GM21528 (cell line): ENCODE data around the gene C20orf204.

ENCODE experiments used
- ATAC-seq: cut with Tn5 transposase; IDR thresholded peaks from one replicate; pipeline ENCODE4 v1.9.1; 2021; ENCODE audit warnings: mild to moderate bottlenecking, moderate library complexity; ENCODE audit not compliant: unreplicated experiment, low FRiP score

The C20orf204 gene

DNA sequence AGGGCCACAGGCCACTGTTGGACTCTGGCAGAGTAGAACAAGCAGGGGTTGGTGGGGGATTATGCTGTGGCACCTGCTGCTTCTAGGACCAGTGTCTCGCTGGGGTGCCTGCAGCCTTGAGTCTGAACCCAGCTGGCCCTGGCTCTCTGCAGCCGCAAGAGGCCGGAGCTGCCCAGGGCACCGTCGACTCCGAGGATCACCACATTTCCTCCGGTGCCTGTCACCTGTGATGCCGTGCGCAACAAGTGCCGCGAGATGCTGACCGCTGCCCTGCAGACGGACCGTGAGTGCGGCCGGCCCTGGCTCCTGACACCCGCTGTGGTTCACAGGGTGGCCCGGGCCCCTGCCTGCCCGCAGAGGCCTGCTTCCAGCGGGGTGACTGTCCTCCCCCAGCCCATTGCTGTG lies 33.2 kb downstream of the C20orf204 start:
- no peak for ATAC-seq

DNA sequence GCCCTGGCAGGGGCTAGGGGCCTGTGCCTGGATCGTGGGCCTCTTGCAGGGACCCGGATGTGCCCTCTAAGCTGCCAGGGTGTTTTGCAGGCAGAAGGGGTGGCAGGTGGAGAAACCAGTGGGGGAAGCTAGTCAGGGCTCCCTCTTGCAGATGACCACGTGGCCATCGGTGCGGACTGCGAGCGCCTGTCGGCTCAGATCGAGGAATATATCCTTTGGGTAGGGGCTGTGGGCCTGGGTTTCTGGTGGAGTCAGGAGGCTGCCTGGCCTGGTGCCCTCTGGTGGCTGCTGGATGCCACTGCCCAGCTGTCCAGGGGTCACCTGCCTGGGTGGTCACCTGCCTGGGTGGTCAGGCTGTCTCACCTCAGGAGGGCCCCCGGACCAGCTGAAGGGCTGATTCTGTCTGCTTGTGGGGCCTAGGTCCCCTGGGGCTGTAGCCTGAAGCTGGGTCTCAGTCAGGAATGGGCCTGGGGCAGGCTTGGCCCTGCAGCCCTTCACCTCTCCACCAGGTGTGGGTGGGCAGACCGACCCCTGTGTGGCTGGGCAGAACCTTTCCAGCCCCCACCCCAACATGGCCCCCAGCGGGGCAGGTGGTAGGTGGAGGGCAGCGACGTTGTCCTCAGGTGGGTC lies 33.7 kb downstream of the C20orf204 start:
- no peak for ATAC-seq

DNA sequence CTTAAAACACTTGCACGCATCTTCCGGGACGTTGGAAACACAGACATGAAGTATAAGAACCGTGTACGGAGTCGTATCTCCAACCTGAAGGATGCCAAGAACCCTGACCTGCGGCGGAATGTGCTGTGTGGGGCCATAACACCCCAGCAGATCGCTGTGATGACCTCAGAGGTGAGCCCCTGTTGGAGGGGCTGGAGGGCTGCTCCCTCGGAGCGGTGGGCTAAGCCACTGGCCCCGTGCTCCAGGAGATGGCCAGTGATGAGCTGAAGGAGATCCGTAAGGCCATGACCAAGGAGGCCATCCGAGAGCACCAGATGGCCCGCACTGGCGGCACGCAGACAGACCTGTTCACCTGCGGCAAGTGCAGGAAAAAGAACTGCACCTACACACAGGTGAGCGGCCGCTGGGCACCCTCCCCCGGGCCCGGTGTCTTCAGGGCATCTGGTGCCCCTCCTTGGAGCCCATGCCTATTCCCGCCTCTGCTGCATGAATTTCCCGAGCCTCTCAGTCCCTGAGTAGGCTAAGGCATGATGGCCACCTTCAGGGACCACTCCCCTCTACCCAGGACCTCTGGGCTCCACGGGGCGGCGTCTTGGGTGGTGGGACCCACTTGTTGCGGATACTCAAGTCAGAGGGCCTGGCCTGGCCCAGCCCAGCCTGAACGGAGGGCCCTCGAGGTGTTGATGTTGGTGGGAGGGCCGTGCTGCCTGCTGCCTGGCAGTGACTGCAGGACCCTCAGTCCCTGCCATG lies 34.4 kb downstream of the C20orf204 start:
- no peak for ATAC-seq

DNA sequence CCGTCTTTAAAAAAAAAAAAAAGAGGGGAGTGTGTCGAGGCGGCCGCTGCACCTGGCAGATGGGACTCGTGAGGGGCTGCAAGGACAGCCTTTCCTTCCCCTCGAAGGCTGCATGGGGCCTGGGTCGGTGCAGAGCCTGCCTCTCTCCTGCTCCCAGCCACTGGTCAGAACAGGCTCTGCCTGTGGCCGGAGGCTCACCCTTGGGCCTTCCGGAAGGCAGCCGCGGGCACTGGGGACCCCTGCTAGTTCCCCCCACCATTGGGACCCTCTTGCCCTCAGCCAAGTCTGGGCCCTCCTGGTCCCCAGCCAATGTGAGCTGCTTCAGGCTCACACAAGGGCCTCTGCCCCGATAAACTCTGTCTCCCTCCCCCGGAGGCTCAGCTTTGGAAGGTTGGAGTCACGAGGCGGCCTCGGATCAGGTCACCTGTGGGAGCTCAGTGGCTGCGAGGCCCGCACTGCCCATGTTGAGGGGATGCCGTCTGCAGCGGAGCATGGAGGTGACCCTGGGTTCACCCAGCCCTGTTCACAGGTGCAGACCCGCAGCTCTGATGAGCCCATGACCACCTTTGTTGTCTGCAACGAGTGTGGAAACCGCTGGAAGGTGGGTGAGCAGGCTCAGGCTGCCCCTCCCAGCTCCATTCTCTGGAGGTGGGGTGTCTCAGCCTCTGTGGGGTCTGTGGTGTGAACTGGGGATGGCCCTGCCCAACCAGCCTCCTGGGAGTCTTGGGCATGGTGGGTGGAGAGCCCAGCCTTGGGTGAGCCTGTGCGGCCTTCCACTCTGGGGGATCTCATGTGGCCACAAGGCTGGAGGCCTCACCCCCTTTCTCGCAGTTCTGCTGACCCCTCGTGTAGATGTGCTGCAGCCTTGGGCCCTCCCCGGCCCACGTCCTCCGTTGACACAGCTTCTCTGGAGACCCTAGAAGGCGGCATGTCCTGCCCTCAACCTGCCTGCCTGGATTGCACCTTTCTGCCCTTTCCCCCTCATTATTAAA lies 35.7 kb downstream of the C20orf204 start:
- ATAC-seq = no peak

DNA sequence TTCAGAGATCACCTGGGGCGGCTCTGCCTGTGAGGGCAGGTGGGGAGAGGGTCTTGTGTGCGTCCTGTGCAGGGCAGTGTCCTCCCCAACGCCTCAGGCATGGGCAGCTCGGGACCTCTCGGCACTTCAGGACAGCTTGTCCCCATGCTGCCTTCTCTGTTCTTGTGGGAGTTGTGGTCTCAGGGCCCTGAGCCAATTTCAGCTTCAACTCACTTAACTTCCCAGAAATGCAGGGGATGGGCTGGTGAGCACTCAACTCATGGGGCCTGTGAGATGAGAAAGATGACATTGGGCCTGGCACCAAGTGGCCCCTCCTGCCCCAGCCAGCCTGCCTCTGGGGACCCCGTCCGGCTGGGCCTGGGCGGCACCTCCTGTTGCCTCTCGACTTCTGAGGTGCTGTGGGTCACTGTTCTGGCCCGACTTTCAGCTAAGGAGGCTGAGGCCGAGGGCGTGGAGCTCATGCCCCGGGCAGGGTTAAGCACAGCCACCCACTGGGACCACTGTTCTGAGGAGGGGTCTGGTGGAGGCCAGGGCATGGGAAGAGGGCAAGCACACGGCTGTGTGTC lies 36.6 kb downstream of the C20orf204 start:
- ATAC-seq = no peak

DNA sequence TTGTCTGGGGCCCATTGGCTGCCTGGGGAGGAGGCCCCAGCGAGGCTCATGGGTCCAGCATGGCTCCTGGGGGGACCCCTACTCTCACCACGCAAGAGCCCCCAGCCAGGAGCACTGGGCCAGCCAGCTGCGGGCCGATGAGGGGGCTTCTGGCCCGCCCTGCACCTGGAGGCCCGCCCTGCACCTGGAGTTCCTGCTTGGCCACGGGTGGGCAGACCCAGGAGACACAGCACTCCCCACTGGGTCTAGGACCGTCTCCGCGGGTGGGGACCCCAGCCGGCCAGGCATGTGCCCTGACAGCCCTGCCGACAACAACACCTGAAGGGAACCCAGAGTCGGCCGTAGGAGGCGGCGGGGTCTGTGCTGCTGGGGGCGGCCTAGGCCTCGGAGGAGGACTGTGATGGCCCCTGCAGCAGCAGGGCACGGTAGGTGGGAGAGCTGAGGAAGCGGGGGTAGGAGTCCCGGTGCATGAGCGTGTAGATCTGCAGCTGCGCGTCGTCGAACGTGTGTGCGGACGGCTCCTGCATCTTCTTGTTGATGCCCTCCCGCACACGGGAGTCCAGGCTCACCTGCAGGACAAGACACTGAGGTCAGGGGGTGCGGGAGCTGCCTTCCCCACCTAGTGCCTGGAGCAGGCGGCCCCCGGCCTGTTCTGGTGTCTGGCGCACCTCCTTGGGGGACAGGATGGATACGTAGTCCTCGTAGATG lies 37.6 kb downstream of the C20orf204 start:
- no peak for ATAC-seq

DNA sequence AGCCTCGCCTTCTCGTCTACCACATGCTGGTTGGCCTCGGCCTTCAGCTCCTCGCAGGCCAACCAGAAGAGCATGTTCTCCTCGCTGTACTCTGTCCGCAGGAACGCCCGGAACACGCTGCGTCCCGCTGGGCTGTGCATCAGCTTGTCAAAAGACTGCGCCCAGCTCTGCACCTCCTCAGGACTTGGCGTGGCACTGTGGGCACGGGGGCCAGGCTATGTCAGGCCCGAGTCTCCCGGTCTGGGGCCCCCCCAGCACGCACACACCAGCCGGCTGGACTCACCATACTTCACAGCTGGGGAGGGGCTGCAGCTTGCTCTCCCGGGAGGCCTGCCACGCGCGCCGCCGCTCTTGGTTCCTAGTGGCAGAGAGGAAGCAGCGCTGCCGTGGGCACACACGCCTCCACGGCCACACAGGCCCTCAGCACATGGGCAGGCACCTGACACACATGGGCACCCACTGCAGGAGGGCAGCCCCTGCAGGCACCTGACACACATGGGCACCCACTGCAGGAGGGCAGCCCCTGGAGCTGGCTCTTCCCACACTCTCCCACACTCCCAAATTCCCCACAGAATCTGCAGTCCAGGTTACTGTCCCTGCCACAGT lies 38.3 kb downstream of the C20orf204 start:
- no peak for ATAC-seq

DNA sequence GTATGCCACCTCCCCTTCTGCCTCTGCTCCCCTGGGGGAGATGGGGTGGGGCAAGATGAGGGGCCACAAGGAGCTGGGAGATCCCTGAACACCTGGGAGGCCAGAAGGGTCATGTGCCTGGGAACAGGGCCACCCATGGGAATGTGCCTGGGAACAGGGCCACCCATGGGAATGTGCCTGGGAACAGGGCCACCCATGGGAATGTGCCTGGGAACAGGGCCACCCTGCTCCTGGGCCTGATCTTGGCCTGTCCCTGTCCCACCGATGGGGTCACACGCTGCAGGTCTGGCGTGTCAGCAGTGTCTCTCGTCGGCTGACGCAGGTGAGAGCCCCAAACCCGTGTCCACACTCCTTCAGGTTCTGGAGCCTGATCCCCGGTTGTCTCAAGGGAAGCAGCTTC lies 39.0 kb downstream of the C20orf204 start:
- ATAC-seq = no peak

DNA sequence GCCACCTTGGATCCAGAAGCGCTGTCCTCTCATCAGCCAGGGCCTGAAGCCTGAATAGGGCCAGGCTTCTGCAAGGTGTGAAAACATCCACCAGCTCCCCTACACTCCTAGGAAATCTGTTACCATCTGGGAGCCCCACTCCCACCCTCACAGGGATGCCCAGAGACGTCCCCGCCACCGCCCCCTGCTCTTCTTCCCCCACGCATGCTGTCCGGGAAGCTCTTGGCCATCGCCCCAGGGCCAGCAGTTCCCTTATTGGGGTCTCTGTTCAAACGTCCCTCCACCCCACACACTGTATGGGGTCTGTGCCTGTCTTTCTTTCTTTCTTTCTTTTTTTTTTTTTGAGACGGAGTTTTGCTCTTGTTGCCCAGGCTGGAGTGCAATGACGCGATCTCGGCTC lies 39.6 kb downstream of the C20orf204 start:
- no peak for ATAC-seq

DNA sequence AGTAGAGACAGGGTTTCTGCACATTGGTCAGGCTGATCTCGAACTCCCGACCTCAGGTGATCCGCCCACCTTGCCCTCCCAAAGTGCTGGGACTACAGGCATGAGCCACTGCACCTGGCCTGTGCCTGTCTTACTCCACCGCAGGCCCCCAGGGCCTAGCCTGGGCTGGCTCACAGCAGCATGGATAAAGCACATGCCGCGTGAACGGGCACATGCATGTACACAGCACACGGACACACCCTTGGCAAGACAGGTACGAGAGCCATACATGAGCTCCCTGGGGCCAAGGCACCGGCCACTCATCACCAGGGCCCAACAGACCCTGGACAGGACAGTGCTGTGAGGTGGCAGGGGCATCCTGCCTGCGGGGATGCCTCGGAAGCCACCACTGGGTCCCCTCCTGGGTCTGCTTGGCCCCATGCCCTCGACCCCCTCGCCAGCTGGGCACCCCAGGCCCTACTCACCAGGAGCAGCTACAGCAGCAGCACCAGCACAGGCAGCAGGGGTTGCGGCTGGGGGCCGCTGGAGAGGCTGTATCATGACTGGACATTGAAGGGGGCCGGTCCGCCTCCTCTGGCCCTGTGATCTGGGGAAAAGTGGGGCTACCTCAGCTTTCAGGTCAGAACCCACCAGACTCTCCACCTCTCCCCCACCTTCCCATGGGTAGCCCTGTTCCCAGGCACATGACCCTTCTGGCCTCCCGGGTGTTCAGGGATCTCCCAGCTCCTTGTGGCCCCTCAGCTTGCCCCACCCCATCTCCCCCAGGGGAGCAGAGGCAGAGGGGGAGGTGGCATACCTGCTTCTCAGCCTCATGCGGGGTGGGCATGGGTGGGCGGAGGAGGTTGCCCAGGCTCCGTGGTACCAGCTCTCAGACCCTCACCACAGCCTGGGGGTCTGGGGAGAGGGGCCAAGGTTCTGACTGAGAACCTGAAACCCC lies 40.3 kb downstream of the C20orf204 start:
- ATAC-seq = no peak

DNA sequence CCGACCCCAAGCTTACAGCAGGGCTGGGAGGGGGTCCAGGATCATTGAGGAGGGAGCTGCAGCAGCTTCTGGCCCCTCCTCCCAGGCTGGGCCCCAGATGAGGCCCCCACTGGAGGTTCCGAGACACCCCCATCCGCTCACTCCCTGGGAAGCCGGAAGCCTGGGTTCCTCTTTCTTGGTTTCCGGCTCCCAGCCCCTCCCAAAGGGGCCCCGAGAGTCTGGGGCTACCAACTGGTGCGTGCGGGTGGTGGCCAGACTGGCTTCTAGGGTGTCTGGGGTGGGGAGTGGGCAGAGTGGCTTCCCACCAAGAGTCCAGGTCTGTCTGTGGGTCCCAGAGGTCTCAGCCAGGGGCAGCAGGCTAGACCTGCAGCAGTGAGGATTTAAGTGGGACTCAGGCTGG lies 41.1 kb downstream of the C20orf204 start:
- ATAC-seq = no peak

DNA sequence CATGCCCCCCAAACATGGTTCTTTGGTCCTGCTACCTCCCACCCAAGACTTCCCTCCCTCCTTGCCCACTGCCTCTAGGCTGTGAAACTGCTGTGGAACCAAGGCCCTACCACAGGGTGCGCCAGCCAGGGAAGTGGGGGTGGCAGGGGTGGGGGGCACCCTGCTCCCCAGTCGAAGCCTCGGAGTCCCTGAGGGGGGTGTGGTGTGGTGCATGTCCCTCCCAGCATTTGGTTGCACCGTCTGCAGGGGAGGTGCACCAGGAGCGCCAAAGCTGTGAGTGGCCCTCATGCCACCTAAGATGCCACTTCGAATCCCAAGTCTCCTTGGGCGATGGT lies 41.5 kb downstream of the C20orf204 start:
- no peak for ATAC-seq

DNA sequence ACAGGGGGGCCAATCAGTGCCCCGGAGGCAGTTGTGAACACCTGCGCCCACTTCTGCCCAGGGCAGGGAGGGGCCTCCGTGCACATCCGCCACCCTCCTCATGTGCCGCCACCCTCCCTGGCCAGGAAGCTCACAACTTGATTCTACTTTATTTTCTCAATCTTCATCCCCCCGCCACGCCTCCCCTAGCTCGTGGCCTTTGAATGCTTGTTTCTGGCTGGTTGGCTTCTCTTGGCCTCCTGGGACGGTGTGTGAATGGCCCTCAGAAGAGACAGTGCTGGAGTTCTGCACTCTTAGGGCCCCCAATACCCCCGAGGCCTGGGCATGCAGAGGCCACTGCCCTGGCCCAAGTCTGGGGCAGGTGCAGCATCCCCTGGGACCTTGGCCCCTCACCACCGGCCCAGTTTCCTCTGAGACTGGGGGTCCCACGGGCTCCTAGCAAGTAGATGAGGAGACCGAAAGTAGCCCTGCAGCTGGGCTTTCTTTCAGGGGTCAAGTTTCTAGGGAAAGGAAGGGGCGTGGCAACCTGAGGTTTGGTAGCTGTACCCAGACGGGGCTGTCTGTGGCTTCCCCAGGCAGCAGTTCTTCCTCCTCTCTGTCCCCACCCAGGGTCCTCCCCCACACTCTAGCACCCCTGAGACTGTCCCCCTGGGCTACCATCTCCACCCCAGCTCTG lies 42.0 kb downstream of the C20orf204 start:
- no peak for ATAC-seq

DNA sequence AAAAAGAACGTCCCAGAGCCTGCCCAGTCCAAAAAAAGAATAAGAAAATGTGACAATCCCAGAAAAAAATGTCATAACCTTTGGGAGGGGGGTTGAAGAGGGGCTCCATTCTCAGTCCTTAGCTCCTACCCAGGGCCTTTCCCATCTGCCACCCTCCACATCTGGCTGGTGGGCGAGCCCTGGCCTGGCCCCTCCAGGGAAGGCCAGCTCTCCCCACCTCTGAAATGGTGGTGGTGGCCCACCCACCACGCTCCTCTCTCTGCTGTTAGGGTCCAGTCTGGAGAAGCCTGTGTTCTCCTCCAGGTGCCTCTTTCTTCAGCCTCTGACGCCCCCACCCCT lies 42.9 kb downstream of the C20orf204 start:
- ATAC-seq = no peak

DNA sequence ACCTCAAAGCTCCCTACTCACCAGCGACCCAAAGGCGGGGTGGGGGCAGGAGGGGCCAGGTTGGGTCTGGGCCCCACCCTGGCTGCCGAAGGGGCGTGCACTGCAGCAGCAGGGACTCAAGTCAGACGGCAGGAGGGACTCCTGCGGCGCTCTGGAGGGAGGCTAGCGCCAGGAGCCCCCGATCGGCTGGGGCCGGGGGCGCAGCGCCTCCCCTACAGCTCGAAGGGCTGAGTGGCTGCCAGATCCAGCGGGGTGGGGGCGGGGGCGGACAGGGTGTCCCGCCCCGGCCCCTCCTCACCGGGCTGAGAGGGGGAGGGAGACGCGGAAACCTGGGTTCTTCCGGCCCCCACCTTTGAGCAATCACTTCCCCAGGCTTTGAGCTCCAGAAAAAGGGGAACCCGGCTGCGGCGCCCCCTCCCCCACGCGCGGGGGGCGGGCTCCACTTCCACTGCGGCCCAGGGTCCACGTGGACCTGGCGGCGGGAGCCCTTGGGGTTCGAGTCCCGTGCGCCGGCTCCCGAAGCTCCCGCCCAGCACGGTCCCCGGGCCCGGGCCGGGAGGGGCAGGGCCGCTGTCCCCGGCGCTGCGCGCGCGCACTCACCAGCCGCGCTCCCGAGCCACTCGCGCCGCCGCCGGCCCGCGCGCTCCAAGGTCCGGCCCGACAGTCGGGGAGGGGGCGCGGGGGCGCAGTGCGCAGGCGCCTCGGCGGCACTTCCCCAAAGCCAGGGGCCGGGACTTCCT lies 43.5 kb downstream of the C20orf204 start, which contains the start of gene RGS19:
Gene RGS19, minus strand, starts transcription at position 246 of the 740 bp plus-strand sequence. CDS start 2,632 bp downstream, outside the sequence.
- ATAC-seq = peak; percentile 40

DNA sequence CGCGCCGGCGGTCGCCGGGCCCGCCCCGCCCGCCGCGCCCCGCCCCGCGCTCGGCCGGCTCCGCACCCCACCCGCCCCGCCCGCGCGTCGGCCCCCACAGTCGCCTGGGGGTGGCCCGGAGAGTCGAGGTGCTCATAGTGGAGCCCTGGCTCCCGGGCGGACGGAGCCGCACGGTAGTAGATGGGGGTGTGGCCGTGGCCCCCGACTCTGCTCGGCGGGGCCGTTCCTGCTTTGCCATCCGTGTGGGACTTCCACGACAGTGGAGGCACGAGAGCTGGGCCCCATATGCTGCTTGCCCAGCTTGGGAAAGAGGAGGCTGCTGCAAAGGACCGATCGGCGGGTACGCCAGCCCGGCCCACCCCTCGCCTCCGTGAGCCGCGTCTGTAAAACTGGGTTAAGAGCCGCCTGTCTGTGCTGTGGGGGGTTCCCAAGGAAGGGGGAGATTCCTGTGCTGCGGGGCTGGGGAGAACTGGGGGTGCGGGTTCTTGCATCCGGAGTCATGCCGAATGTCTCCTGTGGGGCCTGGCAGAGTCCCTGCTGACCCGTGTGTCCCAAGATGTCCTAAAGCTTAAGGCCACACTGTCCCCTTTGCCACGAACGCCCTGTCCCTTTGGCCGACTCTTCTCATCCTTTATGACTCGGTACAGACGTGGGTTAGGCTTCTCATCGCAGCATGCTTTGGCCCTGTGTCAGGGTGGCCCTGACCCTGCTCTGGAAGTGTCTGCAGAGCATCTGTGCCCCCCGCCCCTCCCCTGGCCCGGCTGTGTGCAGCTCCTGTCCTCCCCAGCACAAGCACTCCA lies 44.2 kb downstream of the C20orf204 start, which contains the start of gene OPRL1:
Gene OPRL1, plus strand, starts transcription at position 70 of the 800 bp plus-strand sequence. CDS start 12,639 bp downstream, outside the sequence.
- no peak for ATAC-seq
